DOHH2 (cell line): ENCODE measurements around the gene NLE1.

Experiments used
- H3F3A ChIP-seq: fragments of 200-600 bp; sonication (generic), shearing (Covaris generic); 2 replicates; pipeline ENCODE4 v1.6.0; 2016; ENCODE audit warnings: antibody characterized with exemption, mild to moderate bottlenecking; ENCODE audit not compliant: control insufficient read depth, insufficient read depth
- H3K27ac ChIP-seq: fragments of 200-600 bp; sonication (generic); 2 replicates; pipeline ENCODE4 v1.5.1; 2014; ENCODE audit warnings: low read depth, mild to moderate bottlenecking, low read length, moderate library complexity
- H3K27me3 ChIP-seq: fragments of 200-600 bp; sonication (generic); 2 replicates; pipeline ENCODE4 v1.6.1; 2014; ENCODE audit warnings: mild to moderate bottlenecking, low read length, mixed read lengths; ENCODE audit not compliant: control insufficient read depth
- H3K36me3 ChIP-seq: fragments of 200-600 bp; sonication (generic); 2 replicates; pipeline ENCODE4 v1.6.1; 2014; ENCODE audit warnings: mild to moderate bottlenecking, low read length, moderate library complexity, mixed read lengths; ENCODE audit not compliant: control insufficient read depth
- H3K4me1 ChIP-seq: fragments of 200-600 bp; sonication (generic); 2 replicates; pipeline ENCODE4 v1.6.1; 2014; ENCODE audit warnings: mild to moderate bottlenecking, low read length, mixed read lengths; ENCODE audit not compliant: control insufficient read depth
- H3K4me2 ChIP-seq: fragments of 200-600 bp; sonication (generic); 2 replicates; pipeline ENCODE4 v1.6.0; 2014; ENCODE audit warnings: mild to moderate bottlenecking, low read length, moderate library complexity
- H3K4me3 ChIP-seq: fragments of 200-600 bp; sonication (generic); 2 replicates; pipeline ENCODE4 v1.5.1; 2014; ENCODE audit warnings: mild to moderate bottlenecking, low read length, mixed read lengths
- H3K79me2 ChIP-seq: fragments of 200-600 bp; sonication (generic); 2 replicates; pipeline ENCODE4 v1.6.1; 2014; ENCODE audit warnings: mild to moderate bottlenecking, low read length, mixed read lengths; ENCODE audit not compliant: control insufficient read depth
- H3K9me2 ChIP-seq: fragments of 200-600 bp; sonication (generic); replicated peaks from 2 replicates; pipeline ENCODE4 v1.6.1; 2014; ENCODE audit warnings: mild to moderate bottlenecking, low read length, mixed read lengths; ENCODE audit not compliant: control insufficient read depth
- H3K9me3 ChIP-seq: fragments of 200-600 bp; sonication (generic); 2 replicates; pipeline ENCODE4 v1.6.1; 2014; ENCODE audit warnings: antibody characterized with exemption, low read length, mixed read lengths; ENCODE audit not compliant: control insufficient read depth, insufficient read depth
- H4K20me1 ChIP-seq: fragments of 200-600 bp; sonication (generic); 2 replicates; pipeline ENCODE4 v1.6.0; 2014; ENCODE audit warnings: low read depth, mild to moderate bottlenecking, antibody characterized with exemption, low read length, moderate library complexity; ENCODE audit not compliant: control insufficient read depth, insufficient read depth
- CTCF ChIP-seq: fragments of 200-600 bp; sonication (generic); IDR thresholded peaks from one replicate; pipeline ENCODE4 v1.5.1; 2014; ENCODE audit warnings: antibody characterized with exemption, mild to moderate bottlenecking, low read depth, low read length; ENCODE audit not compliant: poor library complexity, severe bottlenecking
- EZH2phosphoT487 ChIP-seq: fragments of 200-600 bp; sonication (generic); IDR thresholded peaks from 2 replicates; pipeline ENCODE4 v1.6.1; 2017; ENCODE audit warnings: borderline replicate concordance, mild to moderate bottlenecking, antibody characterized with exemption, low read length, moderate library complexity, mixed read lengths

The NLE1 gene

GRCh38 chr17:35166526-35166925 lies 24.4 kb upstream of the NLE1 start:
- H4K20me1 ChIP-seq = no peaks in the 10 kb centered on the region
- no peaks in the 10 kb centered on the region for H3K36me3 ChIP-seq
- no peaks in the 10 kb centered on the region for H3K9me3 ChIP-seq
- H3K4me1 ChIP-seq = no peaks in the 10 kb centered on the region
- no peaks in the 10 kb centered on the region for H3K9me2 ChIP-seq
- no peaks in the 10 kb centered on the region for H3K79me2 ChIP-seq
- H3K27ac ChIP-seq = no peak overlapping the region
- no peak for TF ChIP-seq EZH2phosphoT487
- TF ChIP-seq CTCF = no peak
- no peak overlapping the region for H3K4me3 ChIP-seq
- H3K27me3 ChIP-seq = peaks cover 11% of the 10 kb centered on the region
- no peaks in the 10 kb centered on the region for H3F3A ChIP-seq
- no peak overlapping the region for H3K4me2 ChIP-seq

GRCh38 chr17:35164716-35165115 lies 22.6 kb upstream of the NLE1 start:
- H3K79me2 ChIP-seq = no peaks in the 10 kb centered on the region
- H3K9me2 ChIP-seq = no peaks in the 10 kb centered on the region
- no peak overlapping the region for H3K4me3 ChIP-seq
- H3K9me3 ChIP-seq = no peaks in the 10 kb centered on the region
- H3K27me3 ChIP-seq = peaks cover 22% of the 10 kb centered on the region
- TF ChIP-seq CTCF (no peak), EZH2phosphoT487 (no peak)
- H3K36me3 ChIP-seq = no peaks in the 10 kb centered on the region
- H3K4me1 ChIP-seq = no peaks in the 10 kb centered on the region
- H3K27ac ChIP-seq = no peak overlapping the region
- H3K4me2 ChIP-seq = no peak overlapping the region
- no peaks in the 10 kb centered on the region for H3F3A ChIP-seq
- H4K20me1 ChIP-seq = no peaks in the 10 kb centered on the region

- H3K27ac ChIP-seq = no peak overlapping the region
- H3F3A ChIP-seq = no peaks in the 10 kb centered on the region
- H3K27me3 ChIP-seq = peaks cover 28% of the 10 kb centered on the region
- no peaks in the 10 kb centered on the region for H4K20me1 ChIP-seq
- H3K9me2 ChIP-seq = no peaks in the 10 kb centered on the region
- H3K79me2 ChIP-seq = no peaks in the 10 kb centered on the region
- H3K4me1 ChIP-seq = no peaks in the 10 kb centered on the region
- TF ChIP-seq EZH2phosphoT487 = no peak
- TF ChIP-seq CTCF = no peak
- no peak overlapping the region for H3K4me3 ChIP-seq
- no peaks in the 10 kb centered on the region for H3K9me3 ChIP-seq
- H3K36me3 ChIP-seq = no peaks in the 10 kb centered on the region
- H3K4me2 ChIP-seq = no peak overlapping the region
Measured at GRCh38 chr17:35163886-35164285, 21.8 kb upstream of the NLE1 start.

- H3K4me3 ChIP-seq = no peak overlapping the region
- no peak for TF ChIP-seq CTCF
- TF ChIP-seq EZH2phosphoT487 = 0 out of 2 replicates have a peak, but pooled peaks have one; percentile 30
- H3K79me2 ChIP-seq = no peaks in the 10 kb centered on the region
- no peaks in the 10 kb centered on the region for H4K20me1 ChIP-seq
- H3K9me3 ChIP-seq = no peaks in the 10 kb centered on the region
- no peaks in the 10 kb centered on the region for H3K9me2 ChIP-seq
- H3K4me1 ChIP-seq = no peaks in the 10 kb centered on the region
- no peak overlapping the region for H3K4me2 ChIP-seq
- no peak overlapping the region for H3K27ac ChIP-seq
- H3F3A ChIP-seq = no peaks in the 10 kb centered on the region
- H3K27me3 ChIP-seq = peaks cover 33% of the 10 kb centered on the region
- H3K36me3 ChIP-seq = no peaks in the 10 kb centered on the region
Measured at GRCh38 chr17:35162755-35163154, 20.7 kb upstream of the NLE1 start.
